Suprapubic skin (tissue), 4 donors: ENCODE results near the gene APOBEC3H. TPM values are rescaled to one million over a fixed set of nuclear protein-coding genes. Genes with fewer than 3 reads are reported as not detected.
A peak's percentile ranks its signal among the peaks of the same experiment; 100 is the strongest.

ENCODE experiments used
- DNase-seq, 2 donors: peaks; one replicate each; pipeline ENCODE4 v3.0.0-alpha.2; 2019; ENCODE audit warnings: low spot score in 2 of 2
- H3K27ac ChIP-seq: fragments of 200-600 bp; sonication (generic); one replicate; pipeline ENCODE4 v1.5.1; 2019
- H3K27me3 ChIP-seq: fragments of 200-600 bp; sonication (generic); one replicate; pipeline ENCODE4 v1.5.1; 2019
- H3K36me3 ChIP-seq: fragments of 200-600 bp; sonication (generic); one replicate; pipeline ENCODE4 v1.5.1; 2019
- H3K4me1 ChIP-seq: fragments of 200-600 bp; sonication (generic); one replicate; pipeline ENCODE4 v1.5.1; 2019
- H3K4me3 ChIP-seq: fragments of 200-600 bp; sonication (generic); one replicate; pipeline ENCODE4 v1.5.1; 2019; ENCODE audit warnings: mild to moderate bottlenecking
- H3K9me3 ChIP-seq: fragments of 200-600 bp; sonication (generic); one replicate; pipeline ENCODE4 v1.5.1; 2019
- EP300 ChIP-seq: sonication (generic); formaldehyde crosslinking; IDR thresholded peaks from one replicate; pipeline ENCODE4 v1.6.1; 2017; ENCODE audit warnings: antibody characterized with exemption
- POLR2A ChIP-seq, 2 donors: fragments of 450-650 bp; IDR thresholded peaks; one replicate each; pipeline ENCODE4 v1.6.1; 2017; ENCODE audit warnings: antibody characterized with exemption in 2 of 2, mild to moderate bottlenecking in 2 of 2, moderate library complexity in 2 of 2
- POLR2AphosphoS5 ChIP-seq, 3 donors: sonication (generic); formaldehyde crosslinking; IDR thresholded peaks; one replicate each; pipeline ENCODE4 v1.6.1; 2017; ENCODE audit warnings: antibody characterized with exemption in 3 of 3
- WGBS: methylation state at CpG from one replicate; pipeline ENCODE4 v1.1.5; 2018; 5-methylcytosine and 5-hydroxymethylcytosine counted together
- total RNA-seq, 4 donors: library from RNA; depleted of rRNA; stranded (reverse); fragments of >200 nt; gene quantifications; one replicate each; pipeline ENCODE4 v1.1.0, GENCODE V29; 2016
- TF ChIP-seq, protein P1 (sequence below), 2 donors: fragments of 200-600 bp in 1 of 2; fragments of 450-650 bp in 1 of 2; sonication (generic) in 1 of 2; IDR thresholded peaks; one replicate each; pipeline ENCODE4 v1.5.1; 2016 to 2019; ENCODE audit warnings: antibody characterized with exemption in 2 of 2, mild to moderate bottlenecking in 1 of 2, moderate library complexity in 1 of 2

APOBEC3H gene
- total RNA-seq, 4 donors from 2014 or later, result 0.52 TPM; not detected in 3

DNA sequence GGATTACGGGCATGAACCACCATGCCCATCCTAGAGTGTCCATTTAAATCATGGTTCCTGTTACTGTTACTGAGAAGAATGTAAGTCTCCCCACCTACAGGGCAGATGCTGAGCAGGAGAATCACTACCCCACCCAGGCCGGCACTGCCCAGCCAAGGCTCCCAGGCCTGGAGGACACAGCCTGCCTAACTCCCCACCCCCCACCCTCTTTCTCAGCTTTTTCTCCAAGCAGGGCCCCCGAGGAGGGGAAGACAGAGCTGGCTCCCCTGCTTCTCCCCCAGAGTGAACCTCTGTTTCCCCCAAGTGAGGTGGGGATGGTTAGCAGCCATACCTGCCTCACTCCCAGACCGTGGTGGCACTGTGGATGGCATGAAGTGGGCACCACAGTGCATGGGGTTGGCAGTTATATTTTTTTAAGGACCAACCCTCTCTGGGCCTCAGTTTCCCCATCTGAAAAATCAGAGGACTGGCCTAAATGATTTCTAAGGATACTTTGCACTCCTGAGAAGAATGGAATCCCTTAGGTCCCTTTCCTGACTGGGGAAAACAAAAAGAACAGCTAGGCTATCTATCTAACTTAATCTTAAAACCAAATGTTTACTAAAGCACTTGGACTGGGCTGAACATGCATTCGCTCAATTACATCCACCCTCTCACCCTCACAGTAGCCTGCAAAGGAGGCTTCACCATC is 50.4 kb downstream of the APOBEC3H start:
- H3K27me3 ChIP-seq, result no peaks in the 10 kb centered on the region
- H3K9me3 ChIP-seq, result no peaks in the 10 kb centered on the region
- peaks cover 15% of the 10 kb centered on the region for H3K36me3 ChIP-seq
- TF ChIP-seq EP300 (no peak), POLR2AphosphoS5 (IDR thresholded peaks at IDR 0.05) (no peak), POLR2A (IDR thresholded peaks at IDR 0.05) (no peak)
- TF ChIP-seq, protein P1, sequence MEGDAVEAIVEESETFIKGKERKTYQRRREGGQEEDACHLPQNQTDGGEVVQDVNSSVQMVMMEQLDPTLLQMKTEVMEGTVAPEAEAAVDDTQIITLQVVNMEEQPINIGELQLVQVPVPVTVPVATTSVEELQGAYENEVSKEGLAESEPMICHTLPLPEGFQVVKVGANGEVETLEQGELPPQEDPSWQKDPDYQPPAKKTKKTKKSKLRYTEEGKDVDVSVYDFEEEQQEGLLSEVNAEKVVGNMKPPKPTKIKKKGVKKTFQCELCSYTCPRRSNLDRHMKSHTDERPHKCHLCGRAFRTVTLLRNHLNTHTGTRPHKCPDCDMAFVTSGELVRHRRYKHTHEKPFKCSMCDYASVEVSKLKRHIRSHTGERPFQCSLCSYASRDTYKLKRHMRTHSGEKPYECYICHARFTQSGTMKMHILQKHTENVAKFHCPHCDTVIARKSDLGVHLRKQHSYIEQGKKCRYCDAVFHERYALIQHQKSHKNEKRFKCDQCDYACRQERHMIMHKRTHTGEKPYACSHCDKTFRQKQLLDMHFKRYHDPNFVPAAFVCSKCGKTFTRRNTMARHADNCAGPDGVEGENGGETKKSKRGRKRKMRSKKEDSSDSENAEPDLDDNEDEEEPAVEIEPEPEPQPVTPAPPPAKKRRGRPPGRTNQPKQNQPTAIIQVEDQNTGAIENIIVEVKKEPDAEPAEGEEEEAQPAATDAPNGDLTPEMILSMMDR (IDR thresholded peaks at IDR 0.05), result no peak
- no peak for DNase-seq
- WGBS, result 86% methylated on average over 5 of the region's 5 CpGs
- peaks cover 64% of the 10 kb centered on the region for H3K4me1 ChIP-seq
- H3K4me3 ChIP-seq, result no peak overlapping the region
- peak overlapping the region; percentile 86 for H3K27ac ChIP-seq

DNA sequence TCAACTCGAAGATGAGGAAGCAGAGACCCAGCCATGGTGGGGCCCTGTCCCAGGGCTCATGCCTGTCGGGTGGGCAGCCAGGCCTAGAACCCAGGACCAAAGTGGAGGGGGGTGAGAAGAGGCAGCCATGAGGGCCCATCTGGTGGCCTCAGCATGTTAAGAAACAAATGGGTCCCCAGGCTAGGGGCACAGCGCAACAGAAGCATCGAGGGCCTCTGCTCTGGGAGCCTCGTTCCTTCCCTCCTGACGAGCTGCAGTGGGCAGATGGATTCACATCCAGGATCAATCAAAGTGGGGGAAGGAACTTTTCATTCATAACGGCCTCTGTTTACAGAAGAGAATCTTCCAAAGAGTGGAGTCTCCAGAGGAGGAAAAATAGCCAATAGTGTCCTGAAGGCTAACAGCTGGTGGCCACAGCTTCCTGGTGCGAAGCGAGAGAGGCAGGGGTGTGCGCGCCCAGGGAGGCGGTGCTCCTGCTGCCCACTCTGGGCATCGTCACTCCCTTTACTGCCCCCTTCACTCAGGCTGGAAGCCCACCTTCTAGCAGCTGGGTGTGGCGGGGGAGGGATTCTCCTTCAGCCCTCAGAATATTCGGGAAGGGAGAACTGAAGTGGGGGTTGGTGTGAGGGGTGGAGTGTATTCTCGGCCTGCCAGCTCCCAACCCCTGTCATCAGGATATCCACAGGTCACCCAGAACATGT is 51.1 kb downstream of the APOBEC3H start:
- H3K27ac ChIP-seq, result peak overlapping the region; percentile 86
- 70% methylated on average over 15 of the region's 16 CpGs for WGBS
- TF ChIP-seq EP300 (no peak), POLR2AphosphoS5 (IDR thresholded peaks at IDR 0.05) (no peak), POLR2A (IDR thresholded peaks at IDR 0.05) (no peak)
- TF ChIP-seq, protein P1 (IDR thresholded peaks at IDR 0.05), result no peak
- H3K27me3 ChIP-seq, result no peaks in the 10 kb centered on the region
- peaks cover 68% of the 10 kb centered on the region for H3K4me1 ChIP-seq
- peak in 1 of 2 donors; percentile 59 for DNase-seq
- peaks cover 15% of the 10 kb centered on the region for H3K36me3 ChIP-seq
- no peaks in the 10 kb centered on the region for H3K9me3 ChIP-seq
- no peak overlapping the region for H3K4me3 ChIP-seq

DNA sequence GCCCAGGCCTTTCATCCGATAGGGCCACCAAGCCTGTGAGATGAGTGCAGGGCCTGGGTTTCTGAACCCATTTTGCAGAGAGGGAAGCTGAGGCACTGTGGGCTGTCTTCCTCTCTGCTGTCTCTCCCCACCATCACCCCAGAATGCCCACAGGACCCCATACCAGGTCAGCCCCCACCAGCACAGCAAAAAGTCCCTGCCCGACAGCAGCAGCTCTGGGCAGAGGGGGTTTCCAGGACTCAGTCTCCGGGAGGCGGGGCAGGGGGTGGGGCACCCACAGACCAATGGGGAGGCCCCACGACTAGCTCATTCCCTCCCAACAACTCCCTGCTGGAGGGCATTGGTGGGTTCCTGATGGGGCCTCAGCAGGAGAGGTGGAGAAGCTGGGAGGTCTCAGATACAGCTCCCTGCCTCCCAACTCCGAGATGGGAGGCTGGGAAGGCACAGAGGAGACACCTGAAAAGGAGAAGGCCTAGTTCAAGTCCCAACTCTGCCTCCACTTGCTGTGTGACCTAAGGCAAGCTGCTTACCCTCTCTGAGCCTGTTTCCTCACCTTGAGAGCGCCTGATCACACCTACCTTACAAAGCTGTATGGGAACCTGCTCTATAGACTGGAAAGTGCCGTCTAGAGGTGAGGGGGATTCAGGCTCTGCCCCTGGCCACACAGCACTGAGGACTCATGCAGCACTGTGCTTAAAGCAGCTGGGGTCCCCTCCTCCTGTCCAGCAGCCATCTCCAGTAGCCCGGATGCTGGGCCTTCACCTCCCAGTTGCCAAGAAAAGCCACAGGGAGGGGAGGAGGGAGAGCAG is 51.9 kb downstream of the APOBEC3H start:
- peak in 1 of 2 donors; percentile 70 for DNase-seq
- Histone ChIP-seq H3K36me3 (peaks cover 15% of the 10 kb centered on the region), H3K9me3 (no peaks in the 10 kb centered on the region), H3K27ac (peak overlapping the region; percentile 86), H3K4me1 (peaks cover 68% of the 10 kb centered on the region), H3K27me3 (no peaks in the 10 kb centered on the region), H3K4me3 (no peak overlapping the region)
- TF ChIP-seq, protein P1 (IDR thresholded peaks at IDR 0.05), result no peak
- no peak for TF ChIP-seq EP300
- TF ChIP-seq POLR2AphosphoS5 (IDR thresholded peaks at IDR 0.05), result no peak
- no peak for TF ChIP-seq POLR2A (IDR thresholded peaks at IDR 0.05)
- 75% methylated on average over 5 of the region's 9 CpGs for WGBS

DNA sequence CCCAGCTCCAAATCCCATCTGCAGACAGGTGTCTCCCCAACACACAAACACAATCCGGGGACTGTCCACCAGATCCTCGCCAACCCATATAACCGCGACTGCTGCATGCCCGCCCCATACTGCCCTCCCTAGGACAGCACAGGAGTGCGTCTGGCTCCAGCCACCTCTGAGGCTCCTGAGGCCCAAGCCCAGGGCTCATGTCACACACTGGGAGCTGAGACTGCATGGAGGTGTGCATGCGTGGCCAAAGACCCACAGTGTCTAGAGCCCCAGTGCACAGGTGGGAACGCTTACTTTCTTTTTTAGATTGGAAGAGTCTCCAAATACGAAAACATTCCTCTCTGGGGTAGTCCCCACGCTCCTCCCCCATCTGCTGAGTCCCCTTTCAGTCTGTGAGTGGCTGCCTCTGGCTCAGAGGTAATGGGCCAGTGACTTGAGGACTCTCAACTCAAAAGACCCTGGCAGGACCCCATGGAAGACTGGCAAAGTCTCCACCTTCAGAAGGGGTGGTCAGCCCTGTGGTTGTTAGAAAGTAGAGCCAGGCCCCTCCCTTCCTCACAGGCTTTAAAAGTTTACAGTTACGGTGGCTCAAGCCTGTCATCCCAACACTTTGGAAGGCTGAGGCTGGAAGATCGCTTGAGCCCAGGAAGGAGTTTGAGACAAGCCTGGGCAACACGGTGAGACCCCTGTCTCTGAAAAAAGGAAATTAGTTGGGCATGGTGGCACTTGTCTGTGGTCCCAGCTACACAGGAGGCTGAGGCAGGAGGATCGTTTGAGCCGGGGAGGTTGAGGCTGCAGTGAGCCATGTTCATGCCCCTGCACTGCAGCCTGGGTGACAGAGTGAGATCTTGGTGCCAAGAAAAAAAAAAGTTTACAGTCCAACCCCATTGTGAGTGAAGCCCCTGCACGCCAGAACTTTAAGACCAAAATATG is 53.1 kb downstream of the APOBEC3H start:
- no peak for TF ChIP-seq POLR2AphosphoS5 (IDR thresholded peaks at IDR 0.05)
- TF ChIP-seq, protein P1 (IDR thresholded peaks at IDR 0.05), result no peak
- TF ChIP-seq POLR2A (IDR thresholded peaks at IDR 0.05), result no peak
- TF ChIP-seq EP300, result no peak
- WGBS, result 70% methylated on average over 10 of the region's 16 CpGs
- peak overlapping the region; percentile 86 for H3K27ac ChIP-seq
- no peaks in the 10 kb centered on the region for H3K27me3 ChIP-seq
- no peaks in the 10 kb centered on the region for H3K9me3 ChIP-seq
- peaks cover 15% of the 10 kb centered on the region for H3K36me3 ChIP-seq
- DNase-seq, result peak in 1 of 2 donors; percentile 29
- peak overlapping the region; percentile 91 for H3K4me3 ChIP-seq
- H3K4me1 ChIP-seq, result peaks cover 57% of the 10 kb centered on the region
